ENCODE results near the gene USO1.
"Not testable (repeated sequence)": the region's sequence is repeated elsewhere in the genome, so short reads cannot be mapped to it uniquely, and the experiment has no call there.

The USO1 gene

GRCh38 chr4:75771607-75772006 is 47.2 kb downstream of the USO1 start:
- DNase-seq = no peak

GRCh38 chr4:75777589-75777988 is 53.2 kb downstream of the USO1 start:
- DNase-seq = no peak

DNA sequence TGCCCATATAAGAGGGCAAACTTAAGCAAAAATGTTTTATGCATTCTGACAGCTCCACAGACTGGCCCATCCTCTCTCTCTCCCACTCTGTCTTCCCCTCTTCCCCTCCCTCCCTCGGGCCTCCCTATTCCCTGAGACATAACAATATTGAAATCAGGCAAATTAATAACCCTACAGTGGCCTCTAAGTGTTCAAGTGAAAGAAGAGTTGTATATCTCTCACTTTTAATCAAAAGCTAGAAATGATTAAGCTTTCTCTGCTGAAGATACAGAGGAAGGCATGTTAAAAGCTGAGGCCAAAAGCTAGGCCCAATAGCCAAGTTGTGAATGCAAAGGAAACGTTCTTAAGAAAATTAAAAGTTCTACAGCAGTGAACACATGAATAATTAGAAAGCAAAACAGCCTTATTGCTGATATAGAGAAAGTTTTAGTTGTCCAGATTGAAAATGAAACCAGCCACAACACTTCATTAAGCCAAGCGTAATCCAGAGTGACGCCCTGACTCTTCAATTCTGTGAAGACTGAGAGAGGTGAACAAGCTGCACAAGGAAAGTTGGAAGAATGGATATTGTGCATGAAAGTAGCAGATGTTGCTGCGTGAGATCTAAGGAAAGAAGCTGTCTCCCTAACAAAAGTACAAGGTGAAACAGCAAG is 54.9 kb downstream of the USO1 start:
- no peak for DNase-seq

DNA sequence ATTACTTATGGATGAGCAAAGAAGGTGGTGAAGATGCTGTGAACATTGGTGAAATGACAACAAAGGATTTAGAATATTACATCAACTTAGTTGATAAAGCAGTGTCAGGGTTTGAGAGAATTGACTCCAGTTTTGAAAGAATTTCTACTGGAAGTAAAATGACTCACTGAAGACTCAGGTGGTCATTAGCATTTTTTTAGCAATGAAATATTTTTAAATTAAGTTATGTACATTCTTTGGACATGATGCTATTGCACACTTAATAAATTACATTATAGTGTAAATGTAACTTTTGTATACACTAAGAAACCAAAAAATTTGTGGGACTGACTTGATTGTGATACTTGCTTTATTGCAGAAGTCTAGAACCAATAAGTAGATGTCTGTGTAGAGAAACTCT is 56.9 kb downstream of the USO1 start:
- no peak for DNase-seq

DNA sequence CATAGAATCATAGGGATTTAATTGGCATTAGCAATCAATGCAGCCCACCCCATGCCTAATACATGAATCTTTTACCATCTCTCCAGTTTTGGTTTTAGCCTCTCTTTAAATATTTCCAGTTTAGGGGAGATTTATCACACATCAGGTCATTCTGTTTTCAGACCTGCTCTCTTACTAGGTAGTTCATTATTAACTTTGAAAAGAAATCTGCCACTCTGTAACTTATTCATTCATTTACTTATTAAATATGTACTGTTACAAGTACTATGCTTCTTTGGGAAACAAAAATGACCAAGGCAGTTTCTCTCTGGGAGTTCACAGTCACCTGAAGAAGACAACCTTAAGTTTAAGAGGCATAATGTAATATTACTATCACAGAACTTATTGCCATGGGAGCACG is 62.1 kb downstream of the USO1 start:
- no peak for DNase-seq

DNA sequence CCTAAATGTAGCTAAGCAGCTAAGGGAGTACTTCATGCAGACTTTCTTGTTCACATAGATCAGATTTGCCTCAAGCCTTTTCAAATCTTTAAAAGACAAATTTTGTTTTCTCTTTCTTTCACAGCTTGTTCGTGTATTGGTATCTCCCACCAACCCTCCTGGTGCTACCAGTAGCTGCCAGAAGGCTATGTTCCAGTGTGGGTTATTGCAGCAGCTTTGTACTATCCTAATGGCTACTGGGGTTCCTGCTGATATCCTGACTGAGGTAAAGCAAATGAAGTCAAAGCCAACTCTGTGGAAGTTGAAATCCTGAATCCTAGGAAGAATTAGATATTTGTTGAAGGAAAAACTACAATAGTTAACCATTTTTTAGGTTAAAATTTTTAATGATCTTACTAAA is 62.6 kb downstream of the USO1 start:
- DNase-seq = no peak

- no peak for DNase-seq
Observed at GRCh38 chr4:75790024-75790423, 65.6 kb downstream of the USO1 start.

DNA sequence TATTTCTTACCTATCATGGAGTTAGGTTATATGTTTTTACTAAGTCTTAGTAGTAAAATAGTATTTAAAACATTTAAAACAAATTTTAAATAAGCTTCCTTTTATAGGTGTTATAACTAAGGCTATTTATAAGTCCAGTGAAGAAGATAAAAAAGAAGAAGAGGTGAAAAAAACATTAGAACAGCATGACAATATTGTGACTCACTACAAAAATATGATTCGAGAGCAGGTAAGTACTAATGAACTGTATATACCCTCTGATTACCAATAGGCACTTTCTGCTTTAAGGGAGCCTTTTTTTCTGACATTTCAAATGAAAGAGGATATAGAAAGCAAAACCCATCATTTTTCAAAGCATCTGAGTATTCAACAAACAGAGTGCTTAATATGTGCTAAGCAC is 76.6 kb downstream of the USO1 start:
- DNase-seq = no peak

- DNase-seq = not testable (repeated sequence)
Observed at GRCh38 chr4:75806035-75806434, 81.7 kb downstream of the USO1 start.

GRCh38 chr4:75817901-75818300 is 93.5 kb downstream of the USO1 start:
- no peak for DNase-seq

- no peak for DNase-seq
Observed at GRCh38 chr4:75819121-75819520, 94.7 kb downstream of the USO1 start.

DNA sequence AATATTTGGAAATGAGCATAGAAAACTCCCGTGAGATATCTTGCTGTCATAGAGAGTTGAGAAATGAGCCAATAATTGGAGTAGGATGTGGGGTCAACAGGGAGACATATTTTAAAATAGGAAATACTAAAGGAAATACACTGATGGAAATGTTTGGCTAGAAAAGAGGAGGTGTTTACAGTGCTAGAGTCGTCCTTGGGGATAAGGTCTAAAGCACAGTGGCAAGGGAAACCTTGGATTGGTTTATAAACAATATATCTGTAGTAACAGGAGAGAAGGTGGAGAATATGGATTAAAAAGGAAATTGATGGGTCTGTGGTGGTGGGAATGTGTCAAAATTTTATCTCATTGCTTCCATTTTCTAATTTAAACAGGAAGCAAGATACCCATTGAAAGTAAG is 95.8 kb downstream of the USO1 start:
- DNase-seq = no peak

GRCh38 chr4:75820676-75821075 is 96.3 kb downstream of the USO1 start:
- no peak for DNase-seq

DNA sequence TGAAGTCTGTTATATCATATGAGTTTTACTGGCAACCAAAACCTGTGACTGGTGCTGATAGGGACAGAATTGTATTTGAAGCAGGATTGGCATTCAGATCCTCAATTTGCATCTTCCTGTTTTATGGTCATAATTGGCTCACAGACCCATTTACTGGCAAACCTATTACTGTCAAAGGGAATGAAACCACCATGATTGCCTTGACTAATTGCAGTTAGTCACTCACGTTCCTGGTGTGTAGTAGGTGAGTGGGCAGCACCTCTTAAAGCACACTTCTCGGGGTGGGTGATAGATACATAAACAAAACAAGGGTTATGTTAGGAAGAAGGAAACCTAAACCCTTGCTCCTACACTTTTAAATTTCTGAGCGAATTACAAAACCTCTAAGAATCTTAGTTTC is 96.8 kb downstream of the USO1 start:
- no peak for DNase-seq

- no peak for DNase-seq
Observed at GRCh38 chr4:75821966-75822365, 97.6 kb downstream of the USO1 start.

GRCh38 chr4:75822416-75822815 is 98.0 kb downstream of the USO1 start:
- DNase-seq = no peak

DNA sequence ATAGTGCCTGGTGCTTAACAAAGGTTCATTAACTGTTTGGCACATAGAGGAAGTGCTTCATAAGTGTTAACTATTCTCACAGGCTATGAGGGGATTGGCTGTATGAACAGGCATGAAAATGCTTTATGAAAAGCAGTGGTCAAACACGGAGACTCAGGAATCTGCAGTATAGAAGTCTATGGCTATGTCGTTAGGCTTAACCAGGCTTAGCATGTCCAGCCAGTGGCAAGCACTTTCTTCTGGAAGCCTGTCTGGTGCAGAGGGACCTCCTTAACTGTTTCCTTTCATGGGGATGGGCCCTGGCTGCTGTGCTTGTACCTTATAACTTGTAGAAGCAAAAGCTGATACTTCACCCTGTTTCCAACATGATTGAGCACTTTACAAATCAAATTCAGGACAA is 99.4 kb downstream of the USO1 start:
- no peak for DNase-seq

DNA sequence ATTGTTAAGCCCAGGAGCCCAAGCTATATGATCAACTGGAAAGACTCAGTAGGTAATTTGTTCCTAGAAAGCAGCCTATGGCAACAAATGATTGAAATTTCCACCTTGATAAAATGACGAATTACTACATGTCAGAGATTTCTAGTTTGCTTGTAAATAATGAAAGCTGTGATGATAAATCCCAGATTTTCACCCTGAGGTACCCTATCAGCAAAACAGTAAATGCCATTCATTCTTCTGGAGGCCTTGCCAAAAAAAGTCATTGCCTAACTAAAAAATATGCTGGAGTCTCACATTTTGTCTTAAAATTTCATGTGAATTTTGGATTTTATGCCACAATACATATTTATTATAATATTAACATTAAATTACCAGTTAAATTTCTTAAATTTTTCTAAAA is 106.5 kb downstream of the USO1 start:
- DNase-seq = no peak

- DNase-seq = peak; percentile 18
Observed at GRCh38 chr4:75831856-75832405, 107.6 kb downstream of the USO1 start.

- DNase-seq = no peak
Observed at GRCh38 chr4:75834095-75834771, 109.9 kb downstream of the USO1 start.

DNA sequence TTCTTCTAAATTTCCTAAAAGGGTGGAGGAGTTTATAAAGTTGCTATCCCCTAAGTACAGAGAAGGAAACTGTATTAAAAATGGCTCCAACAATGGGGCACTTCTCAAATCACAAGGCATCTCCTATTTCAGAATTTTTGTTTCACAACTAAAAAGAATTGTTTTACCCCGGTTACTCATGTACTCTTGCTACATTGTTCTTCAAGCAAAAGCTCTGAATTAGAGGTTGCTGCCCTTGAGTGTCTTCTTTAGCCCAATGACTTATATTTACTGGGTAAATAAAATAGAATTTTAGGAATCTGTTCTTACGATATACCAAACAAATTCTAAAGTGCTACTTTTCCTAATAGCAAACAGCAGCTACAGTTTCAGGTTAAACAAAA is 110.4 kb downstream of the USO1 start:
- no peak for DNase-seq

DNA sequence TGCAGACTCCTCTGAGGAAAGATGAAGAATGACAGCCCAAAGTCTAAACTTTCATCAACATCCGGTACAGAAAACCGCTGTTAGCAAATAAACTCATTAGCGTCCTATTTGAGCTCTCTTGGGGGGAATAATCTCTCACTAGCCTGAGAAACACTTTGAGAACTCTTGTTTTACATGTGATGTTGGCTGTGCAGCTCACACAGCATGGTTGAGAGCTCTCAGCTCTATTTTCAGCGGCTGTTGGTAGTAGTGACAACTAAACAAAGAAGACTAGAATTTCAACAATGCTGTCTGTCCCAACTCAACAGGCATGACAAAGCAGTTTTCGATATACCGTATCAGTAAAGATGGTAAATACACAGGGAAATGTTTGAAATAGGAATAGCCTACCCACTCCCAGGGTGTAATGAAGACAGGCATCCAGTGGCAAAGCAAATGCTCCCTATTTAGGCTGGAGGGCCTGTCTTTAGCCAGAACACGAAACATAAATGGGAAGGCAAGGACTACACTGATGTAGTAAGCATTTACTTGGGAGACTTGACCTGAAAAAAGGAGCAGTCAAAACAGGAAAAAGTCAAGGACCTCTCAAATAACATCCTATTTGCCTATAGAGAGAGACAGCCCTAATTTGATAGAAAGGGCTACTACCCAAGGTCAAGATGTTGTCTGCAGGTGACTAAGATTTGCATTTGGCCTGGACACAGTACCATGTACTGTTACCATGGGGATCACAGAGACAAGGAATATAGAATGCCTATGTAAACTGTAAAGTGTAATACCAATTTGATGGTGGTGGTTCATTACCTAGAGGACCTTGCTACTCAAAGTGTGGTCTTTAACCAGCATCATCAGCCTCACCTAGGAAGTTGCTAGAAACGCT is 117.5 kb downstream of the USO1 start:
- peak; percentile 10 for DNase-seq

DNA sequence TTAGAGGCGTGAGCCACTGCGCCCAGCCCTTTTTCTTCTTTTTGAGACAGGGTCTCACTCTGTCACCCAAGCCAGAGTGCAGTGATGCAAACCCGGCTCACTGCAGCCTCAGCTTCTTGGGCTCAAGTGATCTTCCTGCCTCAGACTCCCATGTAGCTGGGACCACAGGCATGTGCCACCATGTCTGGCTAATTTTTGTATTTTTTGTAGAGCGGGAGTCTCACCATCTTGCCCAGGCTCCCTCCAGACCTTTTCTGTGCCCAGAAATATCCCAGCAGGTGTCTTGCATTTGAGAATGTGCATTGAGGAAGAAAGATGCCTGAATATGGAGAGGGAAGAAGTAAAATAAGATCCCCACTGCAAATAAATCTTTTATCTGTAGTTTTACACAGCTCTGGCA is 119.2 kb downstream of the USO1 start:
- DNase-seq = no peak

- DNase-seq = no peak
Observed at GRCh38 chr4:75844151-75844662, 119.8 kb downstream of the USO1 start.
